Left lung (tissue), 14 donors: ENCODE results near the gene COMMD9. TPM values are rescaled to one million over a fixed set of nuclear protein-coding genes. Genes with fewer than 3 reads are reported as not detected.

ENCODE experiments used
- ATAC-seq: fragments of 200-7000 bp; cut with Tn5 transposase; one replicate; pipeline ENCODE4 v1.9.1; 2020; ENCODE audit warnings: moderate library complexity
- DNase-seq, 4 donors: peaks; one replicate each; pipeline ENCODE4 v3.0.0-alpha.2; 2013 to 2020
- H3K27ac ChIP-seq, 2 donors: fragments of 200-600 bp; sonication (generic) in 1 of 2; one replicate each; pipeline versions ENCODE4 v1.5.0 to v1.8.0; 2020 to 2021
- H3K27me3 ChIP-seq, 2 donors: fragments of 200-600 bp; sonication (generic) in 1 of 2; one replicate each; pipeline versions ENCODE4 v1.5.0 to v1.8.0; 2020 to 2021
- H3K36me3 ChIP-seq, 2 donors: fragments of 200-600 bp; sonication (generic) in 1 of 2; one replicate each; pipeline versions ENCODE4 v1.5.0 to v1.8.0; 2020 to 2021
- H3K4me1 ChIP-seq, 2 donors: fragments of 200-600 bp; one replicate each; pipeline ENCODE4 v1.8.0; 2021
- H3K4me3 ChIP-seq, 2 donors: fragments of 200-600 bp; sonication (generic) in 1 of 2; one replicate each; pipeline versions ENCODE4 v1.5.0 to v1.8.0; 2020 to 2021; ENCODE audit warnings: mild to moderate bottlenecking in 1 of 2
- H3K9me3 ChIP-seq, 2 donors: fragments of 200-600 bp; sonication (generic) in 1 of 2; one replicate each; pipeline versions ENCODE4 v1.5.0 to v1.8.0; 2020 to 2021
- intact Hi-C, 2 donors: fragments of 100-400 bp; cut with DNase I; formaldehyde crosslinking; loops; one replicate each; pipeline versions ENCODE4 v1.11.2 to v1.14.2; 2022
- long read RNA-seq, 12 donors: library from polyadenylated mRNA in 2 of 12; unstranded in 2 of 12; transcript quantifications; one replicate each; pipeline ENCODE4 v2.0.0 and lab custom pipeline, GENCODE V29; 2019 to 2026
- polyA plus RNA-seq, 6 donors: library from polyadenylated mRNA; unstranded; fragments of 120-200 nt; gene quantifications; one replicate each; pipeline ENCODE4 v1.2.1, GENCODE V29; 2013; ENCODE audit not compliant: insufficient read length in 6 of 6
- total RNA-seq, 2 donors: library from RNA; stranded (reverse); fragmentation: NEBNext Ultra II Directional; extraction: Animal tissue kit (Norgen Biotek cat#: 25700); gene quantifications; one replicate each; pipeline ENCODE4 v1.2.1, GENCODE V29; 2021
- TF ChIP-seq, protein P1 (sequence below), 2 donors: fragments of 200-600 bp; sonication (generic) in 1 of 2; IDR thresholded peaks; one replicate each; pipeline versions ENCODE4 v1.5.0 to v1.8.0; 2021; ENCODE audit warnings: antibody characterized with exemption in 2 of 2
- donor health status: DM: no; HTN: yes; CAD: no.
- donor health status: DM: no; HTN: no; CAD: no.

Gene COMMD9
- total RNA-seq (10 to 100 TPM; 76.0 to 87.2 TPM), polyA plus RNA-seq (10 to 100 TPM; 59.9 to 71.7 (median 68.1) TPM)
- long read RNA-seq, donor 1, transcript COMMD9-201 (6 exons, 2,954 nt), result major isoform, 21 of 28 reads
- long read RNA-seq, donor 1, partial matches to known transcripts, result 0 of 28 reads
- long read RNA-seq, donor 1, other reads (novel, unspliced or antisense), result 0 of 28 reads
- long read RNA-seq, donor 2, transcript COMMD9-201 (6 exons, 2,954 nt), result major isoform, 14 of 16 reads
- long read RNA-seq, donor 2, partial matches to known transcripts, result 0 of 16 reads
- long read RNA-seq, donor 2, other reads (novel, unspliced or antisense), result 0 of 16 reads
- long read RNA-seq, donor 3, transcript COMMD9-201 (6 exons, 2,954 nt), result major isoform, 18 of 18 reads
- long read RNA-seq, donor 3, partial matches to known transcripts, result 0 of 18 reads
- long read RNA-seq, donor 3, other reads (novel, unspliced or antisense), result 0 of 18 reads
- long read RNA-seq, donor 4, transcript COMMD9-201 (6 exons, 2,954 nt), result major isoform, 44 of 49 reads
- long read RNA-seq, donor 4, partial matches to known transcripts, result 2 of 49 reads
- long read RNA-seq, donor 4, other reads (novel, unspliced or antisense), result 3 of 49 reads
- long read RNA-seq, donor 5, transcript COMMD9-201 (6 exons, 2,954 nt), result major isoform, 17 of 19 reads
- long read RNA-seq, donor 5, partial matches to known transcripts, result 0 of 19 reads
- long read RNA-seq, donor 5, other reads (novel, unspliced or antisense), result 0 of 19 reads
- long read RNA-seq, donor 6, transcript COMMD9-201 (6 exons, 2,954 nt), result major isoform, 24 of 25 reads
- long read RNA-seq, donor 6, partial matches to known transcripts, result 0 of 25 reads
- long read RNA-seq, donor 6, other reads (novel, unspliced or antisense), result 0 of 25 reads
- long read RNA-seq, donor 7, transcript COMMD9-201 (6 exons, 2,954 nt), result major isoform, 16 of 17 reads
- long read RNA-seq, donor 7, partial matches to known transcripts, result 0 of 17 reads
- long read RNA-seq, donor 7, other reads (novel, unspliced or antisense), result 0 of 17 reads
- long read RNA-seq, donor 8, transcript COMMD9-201 (6 exons, 2,954 nt), result major isoform, 26 of 28 reads
- long read RNA-seq, donor 8, partial matches to known transcripts, result 0 of 28 reads
- long read RNA-seq, donor 8, other reads (novel, unspliced or antisense), result 0 of 28 reads
- long read RNA-seq, donor 9, partial matches to known transcripts, result 0 of 1 reads
- long read RNA-seq, donor 9, other reads (novel, unspliced or antisense), result 0 of 1 reads
- long read RNA-seq, donor 10, transcript COMMD9-201 (6 exons, 2,954 nt), result major isoform, 120 of 131 reads
- long read RNA-seq, donor 10, partial matches to known transcripts, result 0 of 131 reads
- long read RNA-seq, donor 10, other reads (novel, unspliced or antisense), result 7 of 131 reads
- long read RNA-seq, donor 11, transcript COMMD9-201 (6 exons, 2,954 nt), result major isoform, 50 of 60 reads
- long read RNA-seq, donor 11, partial matches to known transcripts, result 6 of 60 reads
- long read RNA-seq, donor 11, other reads (novel, unspliced or antisense), result 0 of 60 reads
- long read RNA-seq, donor 12, transcript COMMD9-201 (6 exons, 2,954 nt), result major isoform, 20 of 21 reads
- long read RNA-seq, donor 12, partial matches to known transcripts, result 0 of 21 reads
- long read RNA-seq, donor 12, other reads (novel, unspliced or antisense), result 0 of 21 reads

DNA sequence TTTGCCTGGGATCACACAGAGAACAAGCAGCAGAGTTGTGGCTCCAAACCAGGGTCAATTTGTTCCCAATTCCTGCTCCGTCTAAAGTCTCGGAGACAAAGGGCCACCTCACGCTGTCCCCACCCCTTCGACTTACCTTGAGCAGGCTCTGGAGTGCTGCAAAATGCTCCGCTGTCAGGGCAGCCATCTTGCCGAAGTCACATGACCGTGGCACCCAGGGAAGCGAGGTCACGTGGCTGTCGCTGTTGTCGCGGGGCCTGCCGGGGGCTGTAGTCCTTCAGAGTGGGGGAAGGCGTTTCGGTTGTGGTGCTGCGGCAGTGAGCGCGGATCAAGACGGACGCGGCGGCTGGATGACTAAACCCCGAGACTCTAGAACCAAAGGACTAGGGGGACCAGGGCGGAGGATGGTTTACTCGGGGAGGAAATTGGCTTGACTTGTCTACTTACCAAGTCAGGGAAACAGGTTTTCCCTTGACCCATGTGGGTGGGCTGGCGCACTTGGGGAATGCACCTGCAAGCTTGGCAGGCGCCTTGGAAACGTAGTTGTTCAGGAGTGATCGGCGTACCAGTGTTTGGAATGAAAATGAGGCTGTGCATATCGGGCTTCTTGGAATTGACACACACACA is at the start of gene COMMD9:
TSS of gene COMMD9 (minus strand) at position 199 of the 627 bp plus-strand sequence. CDS start at position 187, 12 bp downstream.
- intact Hi-C loops, result no loop called here
- DNase-seq, result peak; percentile 88 to 99 (median 95)
- H3K9me3 ChIP-seq, result no peaks in the 10 kb centered on the region
- peak within 1 kb of the TSS; percentile 50 to 80 for H3K27ac ChIP-seq
- TF ChIP-seq, protein P1, sequence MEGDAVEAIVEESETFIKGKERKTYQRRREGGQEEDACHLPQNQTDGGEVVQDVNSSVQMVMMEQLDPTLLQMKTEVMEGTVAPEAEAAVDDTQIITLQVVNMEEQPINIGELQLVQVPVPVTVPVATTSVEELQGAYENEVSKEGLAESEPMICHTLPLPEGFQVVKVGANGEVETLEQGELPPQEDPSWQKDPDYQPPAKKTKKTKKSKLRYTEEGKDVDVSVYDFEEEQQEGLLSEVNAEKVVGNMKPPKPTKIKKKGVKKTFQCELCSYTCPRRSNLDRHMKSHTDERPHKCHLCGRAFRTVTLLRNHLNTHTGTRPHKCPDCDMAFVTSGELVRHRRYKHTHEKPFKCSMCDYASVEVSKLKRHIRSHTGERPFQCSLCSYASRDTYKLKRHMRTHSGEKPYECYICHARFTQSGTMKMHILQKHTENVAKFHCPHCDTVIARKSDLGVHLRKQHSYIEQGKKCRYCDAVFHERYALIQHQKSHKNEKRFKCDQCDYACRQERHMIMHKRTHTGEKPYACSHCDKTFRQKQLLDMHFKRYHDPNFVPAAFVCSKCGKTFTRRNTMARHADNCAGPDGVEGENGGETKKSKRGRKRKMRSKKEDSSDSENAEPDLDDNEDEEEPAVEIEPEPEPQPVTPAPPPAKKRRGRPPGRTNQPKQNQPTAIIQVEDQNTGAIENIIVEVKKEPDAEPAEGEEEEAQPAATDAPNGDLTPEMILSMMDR (IDR thresholded peaks at IDR 0.05), result no peak
- no peaks in the 10 kb centered on the region for H3K36me3 ChIP-seq
- H3K27me3 ChIP-seq, result no peaks in the 10 kb centered on the region
- ATAC-seq, result peak; percentile 98
- H3K4me3 ChIP-seq, result peak within 1 kb of the TSS; percentile 64 to 82
- H3K4me1 ChIP-seq, result peaks cover 10 to 23% of the 10 kb centered on the region in 2 donors

DNA sequence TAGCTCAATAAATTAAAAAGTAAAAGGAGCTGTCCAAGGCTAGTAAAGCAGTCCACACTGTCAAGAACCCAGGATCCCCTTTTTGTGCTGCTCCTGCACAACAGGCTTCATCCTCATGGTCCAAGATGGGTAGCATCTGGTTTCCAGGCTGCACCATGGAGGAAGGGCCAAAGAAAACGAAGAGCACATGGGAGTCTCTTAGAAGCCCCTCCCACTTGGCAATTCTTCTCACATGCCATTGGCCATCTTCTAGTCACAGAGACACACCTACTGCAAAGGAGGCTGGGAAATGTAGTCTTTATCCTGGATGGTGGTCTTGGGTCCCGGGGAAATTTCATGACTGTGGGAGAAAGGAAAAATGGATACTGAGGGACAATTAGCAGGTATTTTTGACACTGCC is 44.7 kb upstream of the COMMD9 start:
- Histone ChIP-seq H3K27me3 (no peaks in the 10 kb centered on the region), H3K4me1 (no peaks in the 10 kb centered on the region), H3K9me3 (no peaks in the 10 kb centered on the region), H3K36me3 (no peaks in the 10 kb centered on the region), H3K4me3 (no peak overlapping the region), H3K27ac (no peak overlapping the region)
- ATAC-seq (no peak), DNase-seq (no peak)
- intact Hi-C loops, result no loop called here
- TF ChIP-seq, protein P1 (IDR thresholded peaks at IDR 0.05), result no peak

DNA sequence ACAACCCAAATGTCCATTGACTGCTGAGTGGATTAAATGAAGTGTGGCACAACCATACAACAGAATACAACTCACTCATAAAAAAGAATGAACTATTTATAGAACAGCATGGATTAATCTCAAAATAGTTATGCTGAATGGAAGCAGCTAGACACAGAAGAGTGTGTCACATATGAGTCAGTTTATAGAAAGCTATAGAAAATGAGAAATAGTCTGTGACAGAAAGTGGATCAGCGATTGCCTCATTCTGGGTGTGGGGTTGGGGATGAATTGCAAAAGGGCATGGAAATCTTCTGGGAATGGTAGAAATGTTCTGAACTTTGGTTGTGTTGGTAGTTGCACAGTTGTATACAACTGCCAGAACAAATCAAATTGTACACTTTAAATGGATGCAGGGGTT is 44.2 kb upstream of the COMMD9 start:
- H3K27me3 ChIP-seq, result no peaks in the 10 kb centered on the region
- H3K27ac ChIP-seq, result no peak overlapping the region
- no peak overlapping the region for H3K4me3 ChIP-seq
- DNase-seq (no peak), ATAC-seq (no peak)
- intact Hi-C loops, result no loop called here
- TF ChIP-seq, protein P1 (IDR thresholded peaks at IDR 0.05), result no peak
- no peaks in the 10 kb centered on the region for H3K9me3 ChIP-seq
- H3K4me1 ChIP-seq, result no peaks in the 10 kb centered on the region
- no peaks in the 10 kb centered on the region for H3K36me3 ChIP-seq

- Histone ChIP-seq H3K4me3 (no peak overlapping the region), H3K36me3 (no peaks in the 10 kb centered on the region), H3K9me3 (no peaks in the 10 kb centered on the region), H3K27me3 (no peaks in the 10 kb centered on the region), H3K27ac (no peak overlapping the region), H3K4me1 (no peaks in the 10 kb centered on the region)
- TF ChIP-seq, protein P1 (IDR thresholded peaks at IDR 0.05), result no peak
- intact Hi-C loops, result no loop called here
- DNase-seq, result no peak
- peak; percentile 19 for ATAC-seq
These were observed 41.2 kb upstream of the COMMD9 start for GRCh38 chr11:36330411-36330810.
